C4-2B (cell line): ENCODE data around the gene CFDP1.

Experiments
- H3K27ac ChIP-seq: fragments of 450-650 bp; 2 replicates; pipeline ENCODE4 v1.5.1; 2017
- CTCF ChIP-seq: fragments of 450-650 bp; conservative IDR thresholded peaks from 2 replicates; pipeline ENCODE4 v1.5.1; 2017; ENCODE audit warnings: mild to moderate bottlenecking
- ZFX ChIP-seq: fragments of 450-650 bp; IDR thresholded peaks from 2 replicates; pipeline ENCODE4 v1.6.1; 2017

The CFDP1 gene

GRCh38 chr16:75244844-75245758 is 188.2 kb downstream of the CFDP1 start:
- TF ChIP-seq CTCF, result no peak
- peak overlapping the region; percentile 67 for H3K27ac ChIP-seq

GRCh38 chr16:75244225-75244809 is 189.0 kb downstream of the CFDP1 start:
- TF ChIP-seq ZFX (no peak), CTCF (no peak)
- peak overlapping the region; percentile 67 for H3K27ac ChIP-seq
